NCI-H446 treated with DMSO at 0.1 percent for 48 hours (cell line): ENCODE data around the gene MADCAM1.
"Not testable (repeated sequence)": the region's sequence is repeated elsewhere in the genome, so short reads cannot be mapped to it uniquely, and the experiment has no call there.

Experiments
- DNase-seq: peaks from one replicate; lab custom pipeline; 2025; lab: John Stamatoyannopoulos, UW

Gene MADCAM1

DNA sequence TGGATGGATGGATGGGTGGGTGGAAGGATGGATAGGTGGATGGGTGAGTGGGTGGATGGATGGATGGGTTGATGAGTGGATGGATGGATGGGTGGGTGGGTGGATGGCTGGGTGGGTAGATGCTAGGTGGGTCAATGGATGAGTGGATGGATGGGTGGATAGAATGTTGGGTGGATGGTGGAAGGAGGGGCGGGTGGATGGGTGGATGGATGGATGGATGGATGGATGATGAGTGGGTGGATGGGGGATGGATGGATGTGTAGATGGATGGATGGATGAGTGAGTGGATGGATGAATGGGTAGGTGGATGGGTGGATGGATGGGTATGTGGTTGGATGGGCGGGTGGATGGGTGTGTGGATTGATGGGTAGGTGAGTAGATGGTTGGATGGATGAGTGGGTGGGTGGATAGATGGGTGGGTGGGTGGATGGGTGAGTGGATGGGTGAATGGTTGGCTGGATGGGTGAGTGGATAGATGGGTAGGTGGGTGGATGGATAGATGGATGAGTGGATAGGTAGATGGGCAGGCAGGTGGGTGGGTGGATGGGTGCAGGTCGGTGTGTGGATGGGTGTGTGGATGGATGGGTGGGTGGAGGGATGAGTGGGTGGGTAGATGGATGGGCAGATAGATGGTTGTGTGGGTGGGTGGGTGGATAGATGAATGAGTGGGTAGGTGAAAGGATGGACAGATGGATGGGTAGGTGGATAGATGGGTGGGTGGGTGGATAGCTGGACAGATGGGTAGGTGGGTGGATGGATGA is 31.1 kb upstream of the MADCAM1 start:
- DNase-seq = no peak

DNA sequence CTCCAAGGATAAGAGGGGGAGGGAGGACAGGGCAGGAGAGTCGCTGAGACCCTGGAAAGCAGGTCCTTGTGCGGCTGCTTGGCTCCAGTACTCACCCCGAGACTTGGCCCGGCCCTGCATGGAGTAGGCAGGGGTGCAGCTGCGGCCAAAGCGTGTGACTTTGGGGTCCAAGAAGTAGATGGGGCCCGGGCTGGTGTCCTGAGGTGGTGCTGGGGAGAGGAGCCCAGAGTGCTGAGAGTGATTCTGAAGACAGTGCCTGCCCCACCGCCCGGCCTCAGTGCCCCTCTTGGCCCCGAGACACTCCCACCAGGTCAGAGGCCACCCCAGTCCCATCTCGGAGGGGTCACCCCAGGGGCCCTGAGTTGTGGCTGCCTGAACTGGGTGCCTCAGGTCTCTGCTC is 28.7 kb upstream of the MADCAM1 start:
- DNase-seq = no peak

DNA sequence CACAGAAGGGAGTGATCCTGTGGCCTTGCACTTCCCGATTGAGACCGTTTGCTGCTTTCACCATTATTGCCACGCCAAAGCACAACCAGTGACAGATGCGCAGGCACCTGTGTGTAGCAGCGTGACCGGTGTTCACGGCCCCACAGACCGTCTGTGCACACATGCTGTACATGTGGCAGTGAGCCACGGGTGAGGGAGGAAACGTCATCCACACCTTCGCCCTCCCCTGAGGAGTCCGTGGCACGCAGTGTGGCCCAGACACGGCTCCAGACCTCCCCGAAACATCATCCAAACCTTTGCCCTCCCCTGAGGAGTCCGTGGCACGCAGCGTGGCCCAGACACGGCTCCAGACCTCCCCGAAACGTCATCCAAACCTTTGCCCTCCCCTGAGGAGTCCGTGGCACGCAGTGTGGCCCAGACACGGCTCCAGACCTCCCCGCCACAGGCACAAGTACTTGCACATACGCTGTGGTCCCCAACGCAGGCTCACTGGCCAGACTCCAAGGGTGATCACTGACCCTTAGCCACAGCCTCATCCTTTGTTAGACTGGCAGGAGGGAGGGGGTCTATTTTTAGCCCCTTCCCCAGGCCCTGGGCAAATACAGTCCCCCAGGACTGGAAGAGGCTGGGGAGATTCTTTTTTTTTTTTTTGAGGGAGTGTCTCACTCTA is 27.6 kb upstream of the MADCAM1 start:
- no peak for DNase-seq

DNA sequence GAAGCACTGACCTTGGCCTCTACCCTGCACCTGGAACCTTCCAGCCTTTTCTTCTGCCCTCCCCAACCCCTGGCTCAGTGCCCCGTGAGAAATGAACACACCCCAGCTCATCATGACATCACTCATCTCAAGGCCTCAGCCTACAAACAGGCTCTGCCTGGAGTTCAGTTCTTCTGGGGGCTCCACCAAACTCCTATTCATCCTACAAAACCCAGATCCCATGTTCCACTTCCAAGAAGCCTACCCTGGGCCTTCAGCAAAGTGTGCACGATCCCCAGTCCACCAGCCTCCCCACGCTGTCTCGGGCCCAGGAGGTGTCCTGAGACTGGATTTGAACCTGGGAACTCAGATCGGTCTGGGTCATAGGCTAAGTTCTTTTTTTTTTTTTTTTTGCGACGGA is 26.5 kb upstream of the MADCAM1 start:
- no peak for DNase-seq

DNA sequence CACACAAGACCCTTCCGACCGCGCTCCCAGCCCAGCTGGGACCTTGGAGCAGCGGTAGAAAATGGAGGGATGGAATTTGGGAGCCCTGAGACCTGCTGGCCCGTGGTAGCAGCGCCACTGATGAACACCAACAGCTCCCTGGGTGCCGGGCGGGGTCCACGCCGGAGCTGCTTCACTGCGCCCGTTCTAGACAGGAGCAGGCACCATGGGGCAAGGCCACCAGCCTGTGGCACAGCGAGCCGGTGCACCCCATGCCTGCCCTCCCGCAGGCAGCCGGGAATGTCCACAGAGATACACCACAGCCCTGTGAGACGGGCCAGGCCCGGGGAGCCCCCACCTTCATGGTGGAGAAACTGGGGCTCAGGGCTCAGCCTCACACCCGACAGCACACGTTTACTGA is 25.6 kb upstream of the MADCAM1 start:
- DNase-seq = no peak

DNA sequence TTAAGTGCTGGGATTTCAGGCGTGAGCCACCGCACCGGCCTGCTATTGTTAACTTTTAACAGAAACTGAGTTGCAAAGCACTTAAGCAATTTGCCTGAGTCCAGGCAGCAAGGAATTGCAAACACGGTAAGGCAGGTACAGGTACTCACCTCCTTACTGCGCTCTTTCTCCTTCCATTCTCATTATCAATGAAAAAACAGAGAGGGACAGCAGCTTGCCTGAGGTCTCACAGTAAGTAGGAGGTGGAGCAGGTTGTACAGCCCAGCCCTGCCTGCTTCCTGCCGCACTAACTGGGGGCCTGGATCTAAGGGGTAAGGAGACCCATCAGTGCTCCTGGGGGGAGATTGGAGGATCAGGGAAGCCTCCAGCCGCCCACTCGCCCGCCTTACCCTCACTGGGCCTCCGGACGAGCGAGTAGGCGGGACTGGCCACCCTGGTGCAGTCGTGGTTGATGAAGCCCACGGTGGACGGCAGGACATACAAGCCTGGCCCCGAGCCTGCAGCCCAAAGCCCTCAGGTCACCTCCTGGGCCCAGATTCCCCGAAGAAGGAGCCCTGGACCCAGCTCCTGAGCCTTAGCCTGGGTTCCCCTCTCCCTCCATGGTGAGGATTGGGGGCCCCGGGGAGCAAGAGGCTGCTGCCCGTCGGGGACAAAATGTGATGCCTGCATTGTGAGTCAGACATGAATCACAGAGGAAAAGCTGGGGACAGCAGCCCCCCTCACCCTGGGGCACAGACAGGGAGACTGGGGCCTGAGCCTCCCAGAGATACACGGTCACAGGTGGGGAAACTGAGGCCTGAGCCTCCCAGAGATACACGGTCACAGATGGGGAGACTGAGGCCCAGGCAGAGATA is 24.1 kb upstream of the MADCAM1 start:
- DNase-seq = no peak

DNA sequence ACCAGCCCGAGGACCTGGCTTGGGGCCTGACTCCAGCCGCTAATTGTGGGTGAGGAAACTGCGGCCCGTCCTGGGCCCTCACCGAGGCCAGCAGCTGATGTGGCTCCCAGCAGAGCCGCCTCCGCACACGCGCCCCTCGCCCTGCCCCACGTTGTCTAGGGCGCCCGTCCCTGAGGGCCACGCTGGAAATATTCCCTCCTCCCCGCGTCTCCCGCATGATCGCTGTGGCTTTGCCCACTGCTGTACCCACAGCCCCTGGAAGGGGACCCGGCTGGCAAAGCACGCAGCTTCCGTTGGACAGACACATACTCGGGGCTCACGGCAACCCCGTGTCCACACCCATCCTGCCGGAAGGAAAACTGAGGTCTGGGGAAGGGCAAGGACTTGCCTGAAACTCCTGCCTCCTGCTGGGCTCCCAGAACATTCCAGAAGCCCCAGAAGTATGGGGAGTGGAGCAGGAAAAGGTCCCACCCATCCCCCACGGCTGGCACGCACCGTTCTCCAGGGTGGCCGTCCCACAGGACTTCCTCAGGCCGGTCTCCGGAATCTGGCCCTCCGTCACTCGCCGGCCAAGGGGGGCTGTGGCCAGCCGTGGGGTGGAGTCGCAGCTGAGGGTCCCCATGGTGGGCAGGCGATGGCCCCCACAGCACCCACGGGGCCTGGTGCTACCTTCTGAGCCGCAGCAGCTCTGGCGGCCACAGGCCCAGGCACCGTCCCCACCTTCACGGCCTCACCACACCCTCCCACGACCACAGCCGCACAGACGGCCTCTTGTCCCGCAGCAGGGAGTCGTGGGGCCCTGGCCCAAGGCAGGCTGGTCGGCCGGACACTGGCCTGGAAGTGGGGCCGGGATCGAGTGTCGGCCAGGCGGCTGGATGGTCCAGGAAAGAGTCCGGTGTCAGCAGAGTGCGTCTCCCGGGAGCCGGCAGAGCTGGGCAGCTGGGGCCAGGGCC is 21.9 kb upstream of the MADCAM1 start:
- no peak for DNase-seq

DNA sequence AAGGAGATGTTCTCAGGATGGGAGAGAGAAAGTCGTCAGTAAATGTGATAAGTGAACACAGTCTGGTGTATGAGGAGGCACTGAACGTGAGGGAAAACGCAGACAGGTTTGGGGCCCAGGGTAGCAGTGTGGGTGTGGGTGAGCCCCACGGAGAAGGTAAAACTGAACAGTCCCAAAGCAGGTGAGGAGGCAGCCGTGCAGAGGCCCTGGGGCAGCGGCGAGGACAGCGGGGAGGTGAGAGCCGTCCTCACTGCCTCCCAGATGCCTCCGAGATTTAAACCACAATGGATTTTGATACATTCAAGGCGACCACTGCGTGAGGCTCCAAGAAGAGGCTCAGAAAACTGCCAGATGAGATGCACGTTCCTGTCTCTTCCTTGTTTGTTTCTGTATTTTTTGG is 20.9 kb upstream of the MADCAM1 start:
- no peak for DNase-seq

DNA sequence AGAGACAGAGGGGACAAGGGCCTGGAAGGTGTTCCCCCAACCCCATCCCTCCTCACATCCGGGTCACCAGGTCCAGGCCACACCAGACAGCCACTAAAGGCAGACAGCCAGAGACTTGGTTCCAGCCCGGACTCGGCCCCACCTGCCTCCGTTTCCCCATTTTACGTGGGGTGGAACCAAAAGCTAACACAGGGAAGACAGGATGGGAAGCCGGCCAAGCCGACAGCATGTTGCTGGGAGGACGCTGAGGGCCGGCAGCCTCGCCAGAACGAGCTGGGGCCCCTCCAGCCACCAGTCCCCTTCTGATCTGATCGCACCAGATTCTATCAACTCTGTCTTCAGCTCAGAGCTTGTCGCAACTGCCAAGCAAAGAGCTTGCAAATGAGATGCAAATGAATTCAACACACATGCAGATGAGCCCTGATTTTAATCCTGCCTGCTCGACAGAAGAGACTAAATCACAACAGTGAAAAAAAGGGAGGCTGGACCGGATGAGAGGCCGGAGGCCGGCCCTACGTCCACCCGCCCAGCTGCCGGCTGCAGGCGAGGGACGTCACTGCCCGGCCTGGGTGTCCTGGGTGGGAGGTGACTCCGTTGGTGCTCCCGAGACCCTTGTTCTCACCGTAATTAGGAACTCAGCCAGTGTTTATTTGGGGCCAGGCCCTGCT is 17.9 kb upstream of the MADCAM1 start:
- DNase-seq = no peak

DNA sequence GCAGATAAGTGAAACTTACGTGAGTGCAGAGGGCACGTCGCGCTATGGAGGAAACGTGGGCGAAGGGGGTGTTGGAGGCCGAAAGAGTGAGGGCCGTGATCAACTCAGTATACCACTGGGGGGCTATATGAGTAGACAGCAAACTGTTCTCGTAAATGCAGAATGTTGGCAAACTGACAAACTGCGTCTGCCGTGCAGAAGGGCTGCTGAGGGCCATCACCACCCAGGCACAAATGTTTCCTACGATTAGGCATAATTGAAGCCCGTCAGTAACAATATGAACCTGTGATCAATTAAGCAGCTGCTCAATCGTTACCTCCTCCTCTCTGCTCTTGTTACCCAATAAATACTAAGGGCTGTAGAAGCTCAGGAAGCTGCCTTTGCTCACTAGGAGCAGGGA is 17.3 kb upstream of the MADCAM1 start:
- no peak for DNase-seq

DNA sequence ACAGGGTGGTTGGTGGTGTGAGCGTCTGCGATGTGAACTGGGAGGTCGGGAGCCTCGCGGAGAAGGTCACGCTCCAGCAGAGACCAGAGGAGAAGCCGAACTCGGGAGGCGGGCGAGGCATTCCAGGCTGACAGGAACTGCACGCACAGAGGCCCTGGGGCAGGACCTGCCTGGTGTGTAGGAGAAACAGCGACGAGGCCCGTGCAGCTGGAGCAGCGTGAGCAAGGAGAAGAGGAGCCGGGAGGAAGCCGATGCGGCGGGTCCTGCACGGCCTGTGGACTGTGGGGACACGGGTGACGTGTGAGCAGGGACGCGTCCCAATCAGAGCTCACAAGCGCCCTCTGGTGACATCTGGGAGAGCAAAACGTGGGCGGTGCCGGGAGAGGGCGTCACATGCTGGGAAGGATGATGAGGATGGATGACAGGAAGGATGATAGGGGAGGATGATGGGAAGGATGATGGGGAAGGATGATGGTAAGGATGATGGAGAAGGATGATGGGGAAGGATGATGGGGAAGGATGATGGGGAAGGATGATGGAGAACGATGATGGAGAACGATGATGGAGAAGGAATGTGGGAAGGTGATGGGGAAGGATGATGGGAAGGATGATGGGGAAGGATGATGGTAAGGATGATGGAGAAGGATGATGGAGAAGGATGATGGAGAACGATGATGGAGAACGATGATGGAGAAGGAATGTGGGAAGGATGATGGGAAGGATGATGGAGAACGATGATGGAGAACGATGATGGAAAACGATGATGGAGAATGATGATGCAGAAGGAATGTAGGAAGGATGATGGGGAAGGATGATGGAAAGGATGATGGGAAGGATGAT is 16.1 kb upstream of the MADCAM1 start:
- no peak for DNase-seq

DNA sequence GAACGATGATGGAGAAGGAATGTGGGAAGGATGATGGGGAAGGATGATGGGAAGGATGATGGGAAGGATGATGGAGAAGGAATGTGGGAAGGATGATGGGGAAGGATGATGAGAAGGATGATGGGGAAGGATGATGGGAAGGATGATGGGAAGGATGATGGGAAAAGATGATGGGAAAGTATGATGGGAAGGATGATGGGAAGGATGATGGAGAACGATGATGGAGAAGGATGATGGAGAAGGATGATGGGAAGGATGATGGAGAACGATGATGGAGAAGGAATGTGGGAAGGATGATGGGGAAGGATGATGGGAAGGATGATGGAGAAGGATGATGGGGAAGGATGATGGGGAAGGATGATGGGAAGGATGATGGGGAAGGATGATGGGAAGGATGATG is 15.2 kb upstream of the MADCAM1 start:
- DNase-seq = not testable (repeated sequence)

DNA sequence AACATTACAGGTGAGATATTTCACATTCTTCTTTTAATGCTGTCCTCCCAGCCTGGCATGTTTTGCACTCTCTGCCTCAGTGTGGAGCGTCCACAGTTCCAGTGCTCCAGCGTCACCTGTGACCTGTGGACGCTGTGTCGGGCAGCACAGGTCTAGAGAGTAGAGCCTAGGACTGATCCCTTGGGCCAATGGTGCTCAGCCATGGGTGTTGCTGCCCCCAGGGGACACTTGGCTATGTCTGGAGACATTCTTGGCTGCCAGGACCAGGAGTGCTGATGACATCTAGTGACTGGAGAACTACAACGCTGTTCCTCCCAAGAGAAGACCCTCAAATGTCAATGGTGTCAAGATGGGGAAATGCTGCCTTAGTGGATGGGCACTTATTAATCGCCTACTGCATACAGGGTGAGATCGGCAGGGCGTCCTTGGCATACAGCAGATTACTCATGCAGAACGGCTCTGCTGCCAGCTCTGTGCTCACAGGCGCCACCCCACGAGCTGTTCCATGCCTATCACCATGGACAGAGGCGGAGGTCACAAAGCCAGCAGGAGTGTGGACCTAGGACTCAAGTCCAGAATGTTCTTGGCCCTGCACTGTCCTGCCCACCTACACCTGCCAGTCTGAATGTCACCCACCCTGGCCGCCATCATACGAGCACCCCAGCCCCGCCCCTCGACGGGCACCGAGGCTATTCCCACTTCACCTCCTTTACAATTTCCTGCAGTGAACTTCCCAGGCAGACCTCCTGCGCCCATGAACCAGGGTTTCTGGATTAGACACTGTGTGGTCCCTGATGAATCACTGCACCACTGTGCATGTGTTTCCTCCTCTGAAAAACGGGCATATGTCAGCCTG is 13.9 kb upstream of the MADCAM1 start:
- no peak for DNase-seq

DNA sequence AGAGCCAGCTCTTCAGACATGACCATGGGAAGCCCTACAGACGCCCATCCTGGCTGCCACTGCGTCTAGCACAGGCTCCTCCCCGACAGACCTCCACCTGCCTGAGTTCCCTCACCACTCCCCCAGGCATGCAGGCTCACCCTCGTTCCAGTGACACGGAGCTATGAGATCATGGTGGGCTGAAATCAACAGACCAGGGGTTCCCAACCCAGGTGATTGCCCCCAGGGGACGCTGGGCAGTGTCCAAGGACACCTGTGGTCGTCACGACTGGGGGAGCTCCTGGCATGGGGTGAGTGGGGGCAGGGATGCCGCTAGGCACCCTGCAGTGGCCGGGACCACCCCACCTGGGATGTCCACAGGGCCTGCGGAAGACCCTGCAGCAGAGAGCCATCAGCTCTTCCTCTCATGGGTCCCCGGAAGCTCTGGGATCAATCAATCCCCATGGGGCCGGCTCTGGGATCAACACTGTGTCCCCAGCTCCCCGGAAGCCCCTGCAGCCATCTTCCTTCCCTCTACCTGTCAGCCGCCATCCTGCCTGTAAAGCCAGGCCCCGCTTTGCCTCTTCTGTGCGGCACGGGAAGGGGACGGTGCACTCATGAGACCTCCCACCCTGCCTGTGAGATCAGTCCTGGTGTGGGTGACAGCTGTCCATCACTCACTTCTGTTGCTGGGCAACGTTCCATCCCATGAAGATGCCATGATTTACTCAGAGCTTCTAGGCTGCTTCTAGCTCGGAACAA is 12.8 kb upstream of the MADCAM1 start:
- DNase-seq = no peak

DNA sequence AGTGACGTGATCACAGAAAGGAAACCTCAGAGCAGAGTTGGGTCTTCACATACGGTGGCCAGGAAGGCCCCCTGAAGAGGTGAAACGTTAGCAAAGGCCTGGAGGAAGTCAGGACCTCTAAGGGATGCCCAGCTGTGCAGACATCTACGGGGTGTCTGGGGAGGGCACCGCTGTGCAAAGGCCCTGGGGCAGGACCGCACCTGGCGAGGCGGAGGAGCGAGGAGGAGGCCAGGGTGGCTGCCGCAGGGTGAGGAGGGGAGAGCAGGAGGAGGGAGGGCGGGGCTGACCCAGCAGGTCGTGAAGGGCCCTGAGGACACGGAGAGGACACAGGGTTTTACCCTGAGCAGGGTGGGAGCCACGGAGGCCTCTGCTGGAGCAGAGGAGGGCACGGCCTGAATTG is 11.8 kb upstream of the MADCAM1 start:
- no peak for DNase-seq

DNA sequence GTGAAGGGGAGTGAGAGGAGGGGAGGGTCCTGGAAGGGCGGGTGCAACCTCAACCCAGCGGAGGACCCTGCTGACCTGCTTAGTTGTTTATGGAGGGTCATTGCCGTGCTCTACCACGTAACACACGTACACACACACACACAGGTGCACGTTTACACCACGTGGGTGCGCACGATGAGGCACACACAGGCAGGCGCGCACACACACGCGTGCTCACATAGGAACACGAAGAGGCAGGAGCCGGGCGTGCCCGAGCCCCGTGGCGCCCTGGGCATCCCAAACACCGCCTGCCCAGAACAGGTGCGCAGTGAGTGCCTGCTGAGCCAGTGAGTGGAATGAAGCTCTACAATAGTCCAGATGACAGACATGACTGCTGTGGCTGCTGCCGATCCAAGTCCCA is 11.2 kb upstream of the MADCAM1 start:
- no peak for DNase-seq

DNA sequence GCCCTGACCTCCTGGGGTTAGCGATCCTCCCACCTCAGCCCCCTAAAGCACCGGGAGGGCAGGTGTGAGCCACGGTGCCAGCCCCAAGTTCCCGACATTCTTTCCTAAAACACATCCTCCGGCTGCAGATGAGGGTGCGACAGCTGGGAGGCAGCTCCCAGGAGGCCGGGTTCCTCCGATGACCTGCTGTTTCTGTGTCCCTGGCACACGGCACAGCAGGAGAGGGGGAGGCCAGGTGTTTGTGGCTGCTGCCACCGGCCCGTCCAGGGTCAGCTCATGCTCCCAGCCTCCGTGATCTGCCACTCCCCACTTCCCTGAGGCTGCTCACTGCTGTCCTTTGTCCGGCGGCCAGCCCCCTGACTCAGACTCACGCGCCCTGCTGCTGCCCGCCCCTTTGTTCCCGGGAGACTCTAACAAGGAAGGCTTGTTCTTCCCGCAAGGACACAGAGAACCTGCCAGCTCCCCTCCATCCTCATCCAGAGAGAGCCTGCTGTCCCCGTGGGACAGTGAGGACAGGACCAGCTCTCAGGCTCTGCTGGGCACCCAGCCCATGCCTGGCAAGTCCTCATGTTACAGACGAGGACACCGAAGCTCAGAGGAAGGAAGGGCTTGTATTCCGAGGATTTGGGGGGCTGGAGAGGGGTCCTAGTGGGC is 10.6 kb upstream of the MADCAM1 start:
- DNase-seq = no peak
